ENCODE data around the gene MED26. TPM values are rescaled to one million over a fixed set of nuclear protein-coding genes. Genes with fewer than 3 reads are reported as not detected.

Gene MED26
- total RNA-seq, 1 donor from 2014 or later: 2.6 TPM

- H3K4me3 ChIP-seq (ENCODE audit: low read length in 3 of 3): peak within 1 kb of the TSS; percentile 95 to 98 (median 95)
- H3K4me1 ChIP-seq (ENCODE audit: control insufficient read depth in 3 of 3, insufficient read depth in 3 of 3, low read length in 3 of 3): peaks cover 56 to 71% (median 61%) of the 10 kb centered on the region in 3 donors
- no peaks in the 10 kb centered on the region for H3K27me3 ChIP-seq (ENCODE audit: control insufficient read depth in 3 of 3, insufficient read depth in 3 of 3, low read length in 3 of 3)
- peaks cover 11 to 40% (median 33%) of the 10 kb centered on the region in 3 donors for H3K36me3 ChIP-seq (ENCODE audit: control insufficient read depth in 3 of 3, insufficient read depth in 3 of 3, low read length in 3 of 3)
- peak within 1 kb of the TSS; percentile 83 for H3K27ac ChIP-seq (ENCODE audit: low read depth, low read length)
- H3K9ac ChIP-seq (ENCODE audit: low read depth in 1 of 3, low read length in 3 of 3): peak within 1 kb of the TSS; percentile 79 to 94 (median 93)
- no peaks in the 10 kb centered on the region for H3K9me3 ChIP-seq (ENCODE audit: control insufficient read depth in 3 of 3, low read length in 3 of 3)
Measured at GRCh38 chr19:16572332-16573211, 55.4 kb downstream of the MED26 start, which contains the start of gene SLC35E1. SLC35E1 (minus strand) TSS chr19:16572415; CDS start chr19:16572364, 51 bp downstream.

- Histone ChIP-seq H3K9me3 (ENCODE audit: control insufficient read depth in 3 of 3, low read length in 3 of 3) (no peaks in the 10 kb centered on the region), H3K27ac (ENCODE audit: low read depth, low read length) (peak overlapping the region; percentile 72), H3K4me1 (ENCODE audit: control insufficient read depth in 3 of 3, insufficient read depth in 3 of 3, low read length in 3 of 3) (peaks cover 54 to 66% (median 56%) of the 10 kb centered on the region in 3 donors), H3K4me3 (ENCODE audit: low read length in 3 of 3) (peak overlapping the region; percentile 81 to 98 (median 94)), H3K9ac (ENCODE audit: low read depth in 1 of 3, low read length in 3 of 3) (peak overlapping the region; percentile 78 to 90 (median 90)), H3K27me3 (ENCODE audit: control insufficient read depth in 3 of 3, insufficient read depth in 3 of 3, low read length in 3 of 3) (no peaks in the 10 kb centered on the region), H3K36me3 (ENCODE audit: control insufficient read depth in 3 of 3, insufficient read depth in 3 of 3, low read length in 3 of 3) (peaks cover 14 to 40% (median 29%) of the 10 kb centered on the region in 3 donors)
Measured at GRCh38 chr19:16571822-16572331, 56.1 kb downstream of the MED26 start.

GRCh38 chr19:16571283-16571682 lies 56.7 kb downstream of the MED26 start:
- peak overlapping the region; percentile 78 to 90 (median 90) for H3K9ac ChIP-seq (ENCODE audit: low read depth in 1 of 3, low read length in 3 of 3)
- H3K36me3 ChIP-seq (ENCODE audit: control insufficient read depth in 3 of 3, insufficient read depth in 3 of 3, low read length in 3 of 3): peaks cover 15 to 41% (median 28%) of the 10 kb centered on the region in 3 donors
- no peaks in the 10 kb centered on the region for H3K9me3 ChIP-seq (ENCODE audit: control insufficient read depth in 3 of 3, low read length in 3 of 3)
- peak overlapping the region; percentile 72 for H3K27ac ChIP-seq (ENCODE audit: low read depth, low read length)
- H3K4me1 ChIP-seq (ENCODE audit: control insufficient read depth in 3 of 3, insufficient read depth in 3 of 3, low read length in 3 of 3): peaks cover 50 to 60% (median 55%) of the 10 kb centered on the region in 3 donors
- no peaks in the 10 kb centered on the region for H3K27me3 ChIP-seq (ENCODE audit: control insufficient read depth in 3 of 3, insufficient read depth in 3 of 3, low read length in 3 of 3)
- peak overlapping the region; percentile 81 to 98 (median 94) for H3K4me3 ChIP-seq (ENCODE audit: low read length in 3 of 3)

- H3K27ac ChIP-seq (ENCODE audit: low read depth, low read length): no peak overlapping the region
- H3K4me3 ChIP-seq (ENCODE audit: low read length in 3 of 3): no peak overlapping the region
- peaks cover 34 to 45% (median 41%) of the 10 kb centered on the region in 3 donors for H3K4me1 ChIP-seq (ENCODE audit: control insufficient read depth in 3 of 3, insufficient read depth in 3 of 3, low read length in 3 of 3)
- H3K9me3 ChIP-seq (ENCODE audit: control insufficient read depth in 3 of 3, low read length in 3 of 3): no peaks in the 10 kb centered on the region
- no peaks in the 10 kb centered on the region for H3K27me3 ChIP-seq (ENCODE audit: control insufficient read depth in 3 of 3, insufficient read depth in 3 of 3, low read length in 3 of 3)
- H3K9ac ChIP-seq (ENCODE audit: low read depth in 1 of 3, low read length in 3 of 3): peak overlapping the region in 1 of 3 donors; percentile 25
- H3K36me3 ChIP-seq (ENCODE audit: control insufficient read depth in 3 of 3, insufficient read depth in 3 of 3, low read length in 3 of 3): peaks cover 19 to 40% (median 32%) of the 10 kb centered on the region in 3 donors
Measured at GRCh38 chr19:16569609-16570320, 58.2 kb downstream of the MED26 start.

GRCh38 chr19:16566702-16567101 lies 61.3 kb downstream of the MED26 start:
- no peak overlapping the region for H3K4me3 ChIP-seq (ENCODE audit: low read length in 3 of 3)
- H3K27me3 ChIP-seq (ENCODE audit: control insufficient read depth in 3 of 3, insufficient read depth in 3 of 3, low read length in 3 of 3): no peaks in the 10 kb centered on the region
- peaks cover 12 to 25% (median 20%) of the 10 kb centered on the region in 3 donors for H3K4me1 ChIP-seq (ENCODE audit: control insufficient read depth in 3 of 3, insufficient read depth in 3 of 3, low read length in 3 of 3)
- no peaks in the 10 kb centered on the region for H3K9me3 ChIP-seq (ENCODE audit: control insufficient read depth in 3 of 3, low read length in 3 of 3)
- H3K27ac ChIP-seq (ENCODE audit: low read depth, low read length): no peak overlapping the region
- H3K36me3 ChIP-seq (ENCODE audit: control insufficient read depth in 3 of 3, insufficient read depth in 3 of 3, low read length in 3 of 3): peaks cover 30 to 48% (median 41%) of the 10 kb centered on the region in 3 donors
- H3K9ac ChIP-seq (ENCODE audit: low read depth in 1 of 3, low read length in 3 of 3): no peak overlapping the region

GRCh38 chr19:16566161-16566560 lies 61.8 kb downstream of the MED26 start:
- Histone ChIP-seq H3K27me3 (ENCODE audit: control insufficient read depth in 3 of 3, insufficient read depth in 3 of 3, low read length in 3 of 3) (no peaks in the 10 kb centered on the region), H3K4me1 (ENCODE audit: control insufficient read depth in 3 of 3, insufficient read depth in 3 of 3, low read length in 3 of 3) (peaks cover 12 to 25% (median 20%) of the 10 kb centered on the region in 3 donors), H3K27ac (ENCODE audit: low read depth, low read length) (no peak overlapping the region), H3K9me3 (ENCODE audit: control insufficient read depth in 3 of 3, low read length in 3 of 3) (no peaks in the 10 kb centered on the region), H3K36me3 (ENCODE audit: control insufficient read depth in 3 of 3, insufficient read depth in 3 of 3, low read length in 3 of 3) (peaks cover 30 to 50% (median 44%) of the 10 kb centered on the region in 3 donors), H3K4me3 (ENCODE audit: low read length in 3 of 3) (no peak overlapping the region), H3K9ac (ENCODE audit: low read depth in 1 of 3, low read length in 3 of 3) (no peak overlapping the region)

- Histone ChIP-seq H3K4me1 (ENCODE audit: control insufficient read depth in 3 of 3, insufficient read depth in 3 of 3, low read length in 3 of 3) (peaks cover 9 to 15% (median 10%) of the 10 kb centered on the region in 3 donors), H3K4me3 (ENCODE audit: low read length in 3 of 3) (no peak overlapping the region), H3K27me3 (ENCODE audit: control insufficient read depth in 3 of 3, insufficient read depth in 3 of 3, low read length in 3 of 3) (no peaks in the 10 kb centered on the region), H3K9me3 (ENCODE audit: control insufficient read depth in 3 of 3, low read length in 3 of 3) (no peaks in the 10 kb centered on the region), H3K9ac (ENCODE audit: low read depth in 1 of 3, low read length in 3 of 3) (no peak overlapping the region), H3K27ac (ENCODE audit: low read depth, low read length) (no peak overlapping the region), H3K36me3 (ENCODE audit: control insufficient read depth in 3 of 3, insufficient read depth in 3 of 3, low read length in 3 of 3) (peaks cover 35 to 49% (median 47%) of the 10 kb centered on the region in 3 donors)
Measured at GRCh38 chr19:16564842-16565241, 63.2 kb downstream of the MED26 start.

GRCh38 chr19:16562608-16563025 lies 65.4 kb downstream of the MED26 start:
- Histone ChIP-seq H3K4me3 (ENCODE audit: low read length in 3 of 3) (no peak overlapping the region), H3K9ac (ENCODE audit: low read depth in 1 of 3, low read length in 3 of 3) (no peak overlapping the region), H3K4me1 (ENCODE audit: control insufficient read depth in 3 of 3, insufficient read depth in 3 of 3, low read length in 3 of 3) (peaks cover 9 to 13% (median 10%) of the 10 kb centered on the region in 3 donors), H3K27me3 (ENCODE audit: control insufficient read depth in 3 of 3, insufficient read depth in 3 of 3, low read length in 3 of 3) (no peaks in the 10 kb centered on the region), H3K9me3 (ENCODE audit: control insufficient read depth in 3 of 3, low read length in 3 of 3) (no peaks in the 10 kb centered on the region), H3K36me3 (ENCODE audit: control insufficient read depth in 3 of 3, insufficient read depth in 3 of 3, low read length in 3 of 3) (peaks cover 34 to 40% (median 38%) of the 10 kb centered on the region in 3 donors), H3K27ac (ENCODE audit: low read depth, low read length) (no peak overlapping the region)

GRCh38 chr19:16561382-16561781 lies 66.6 kb downstream of the MED26 start:
- Histone ChIP-seq H3K36me3 (ENCODE audit: control insufficient read depth in 3 of 3, insufficient read depth in 3 of 3, low read length in 3 of 3) (peaks cover 28 to 34% (median 31%) of the 10 kb centered on the region in 3 donors), H3K4me3 (ENCODE audit: low read length in 3 of 3) (no peak overlapping the region), H3K4me1 (ENCODE audit: control insufficient read depth in 3 of 3, insufficient read depth in 3 of 3, low read length in 3 of 3) (peaks cover 9 to 13% (median 10%) of the 10 kb centered on the region in 3 donors), H3K27me3 (ENCODE audit: control insufficient read depth in 3 of 3, insufficient read depth in 3 of 3, low read length in 3 of 3) (no peaks in the 10 kb centered on the region), H3K27ac (ENCODE audit: low read depth, low read length) (peak overlapping the region; percentile 19), H3K9ac (ENCODE audit: low read depth in 1 of 3, low read length in 3 of 3) (peak overlapping the region in 1 of 3 donors; percentile 3), H3K9me3 (ENCODE audit: control insufficient read depth in 3 of 3, low read length in 3 of 3) (no peaks in the 10 kb centered on the region)
